Loucy (cell line): Measurements from ENCODE around the gene AQP1.

Experiments used
- H2AFZ ChIP-seq: fragments of 200-600 bp; sonication (generic); 2 replicates; pipeline ENCODE4 v1.6.0; 2016; ENCODE audit warnings: antibody characterized with exemption, mild to moderate bottlenecking, low read length, moderate library complexity
- H3F3A ChIP-seq: fragments of 200-600 bp; 2 replicates; pipeline ENCODE4 v1.6.0; 2016; ENCODE audit warnings: antibody characterized with exemption, low read depth, mild to moderate bottlenecking
- H3K27me3 ChIP-seq: fragments of 200-600 bp; sonication (generic); 2 replicates; pipeline ENCODE4 v1.6.1; 2014; ENCODE audit warnings: low read length, mild to moderate bottlenecking; ENCODE audit not compliant: insufficient read depth, poor library complexity, severe bottlenecking
- H3K36me3 ChIP-seq: fragments of 200-600 bp; sonication (generic); 2 replicates; pipeline ENCODE4 v1.6.1; 2016; ENCODE audit warnings: low read length; ENCODE audit not compliant: insufficient read depth
- H3K4me1 ChIP-seq: fragments of 200-600 bp; sonication (generic); 2 replicates; pipeline ENCODE4 v1.5.1; 2014; ENCODE audit warnings: low read length, mild to moderate bottlenecking; ENCODE audit not compliant: insufficient read depth, poor library complexity, severe bottlenecking
- H3K4me2 ChIP-seq: fragments of 200-600 bp; sonication (generic); 2 replicates; pipeline ENCODE4 v1.6.0; 2014; ENCODE audit warnings: antibody characterized with exemption, low read length, low read depth, mild to moderate bottlenecking; ENCODE audit not compliant: poor library complexity, severe bottlenecking
- H3K4me3 ChIP-seq: fragments of 200-600 bp; sonication (generic); 2 replicates; pipeline ENCODE4 v1.5.1; 2014; ENCODE audit warnings: low read length, mild to moderate bottlenecking, mixed read lengths; ENCODE audit not compliant: poor library complexity, severe bottlenecking
- H3K79me2 ChIP-seq: fragments of 200-600 bp; sonication (generic); 2 replicates; pipeline ENCODE4 v1.6.1; 2014; ENCODE audit warnings: low read length; ENCODE audit not compliant: insufficient read depth
- H3K9ac ChIP-seq: fragments of 200-600 bp; sonication (generic); 2 replicates; pipeline ENCODE4 v1.6.0; 2014; ENCODE audit warnings: mild to moderate bottlenecking, low read depth, low read length, moderate library complexity; ENCODE audit not compliant: poor library complexity, severe bottlenecking
- H3K9me2 ChIP-seq: fragments of 200-600 bp; sonication (generic); replicated peaks from 2 replicates; pipeline ENCODE4 v1.6.1; 2016; ENCODE audit warnings: low read depth, low read length, mixed read lengths
- H3K9me3 ChIP-seq: fragments of 200-600 bp; sonication (generic); 2 replicates; pipeline ENCODE4 v1.6.1; 2014; ENCODE audit warnings: mild to moderate bottlenecking, antibody characterized with exemption, low read length, low read depth; ENCODE audit not compliant: insufficient read depth
- H4K20me1 ChIP-seq: fragments of 200-600 bp; sonication (generic); 2 replicates; pipeline ENCODE4 v1.6.0; 2014; ENCODE audit warnings: antibody characterized with exemption, low read length, mild to moderate bottlenecking; ENCODE audit not compliant: insufficient read depth, poor library complexity, severe bottlenecking
- CTCF ChIP-seq: fragments of 200-600 bp; sonication (generic); conservative IDR thresholded peaks from 2 replicates; pipeline ENCODE4 v1.5.1; 2014; ENCODE audit warnings: mild to moderate bottlenecking, antibody characterized with exemption, low read length
- EZH2phosphoT487 ChIP-seq: fragments of 200-600 bp; IDR thresholded peaks from 2 replicates; pipeline ENCODE4 v1.6.1; 2018; ENCODE audit warnings: antibody characterized with exemption, mild to moderate bottlenecking, moderate library complexity, borderline replicate concordance

The AQP1 gene

DNA sequence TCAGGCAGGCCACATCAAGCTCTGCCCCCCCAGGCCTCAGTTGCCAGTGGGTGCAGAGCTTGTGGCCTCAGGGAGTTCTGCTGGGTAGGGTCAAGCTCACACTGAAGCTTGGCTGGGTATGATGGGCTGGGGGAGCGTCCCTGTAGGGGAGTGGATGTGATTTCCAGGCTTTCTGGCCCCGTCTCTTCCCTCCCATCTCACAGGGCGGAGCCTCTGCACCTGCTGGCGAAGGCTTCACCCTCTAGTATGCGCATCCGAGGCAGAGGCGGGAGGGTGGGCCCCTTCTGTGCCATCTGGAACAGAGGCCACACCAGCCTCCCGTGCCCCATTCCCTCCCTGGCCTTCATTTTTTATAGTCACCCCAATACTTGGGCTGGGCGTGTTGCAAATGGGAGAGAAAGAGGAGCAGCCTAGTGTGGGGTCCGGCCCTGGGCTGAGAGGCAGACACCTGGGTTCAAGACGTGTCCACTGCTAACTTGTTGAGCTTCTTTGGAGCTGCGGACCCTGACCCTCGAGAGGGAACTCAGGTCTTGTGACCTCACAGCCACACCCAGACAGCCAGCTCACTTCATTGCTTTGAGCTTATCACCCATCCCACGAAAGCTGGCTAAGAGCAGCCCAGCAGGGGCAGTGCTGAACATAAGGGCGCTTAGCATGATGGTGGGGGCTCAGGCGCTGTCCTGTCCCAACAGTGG, 2.3 kb downstream of the AQP1 start:
- Histone ChIP-seq H3K4me2 (no peak overlapping the region), H3K27me3 (no peaks in the 10 kb centered on the region), H3K4me1 (no peaks in the 10 kb centered on the region), H3K9me2 (no peaks in the 10 kb centered on the region), H4K20me1 (no peaks in the 10 kb centered on the region), H3K79me2 (no peaks in the 10 kb centered on the region), H3K9me3 (no peaks in the 10 kb centered on the region), H3K4me3 (no peak overlapping the region), H3K36me3 (no peaks in the 10 kb centered on the region), H2AFZ (no peak overlapping the region), H3K9ac (no peak overlapping the region), H3F3A (no peaks in the 10 kb centered on the region)
- TF ChIP-seq EZH2phosphoT487: no peak
- no peak for TF ChIP-seq CTCF

- Histone ChIP-seq H3K9me3 (no peaks in the 10 kb centered on the region), H3K9me2 (no peaks in the 10 kb centered on the region), H4K20me1 (no peaks in the 10 kb centered on the region), H3F3A (no peaks in the 10 kb centered on the region), H3K27me3 (no peaks in the 10 kb centered on the region), H2AFZ (no peak overlapping the region), H3K4me3 (no peak overlapping the region), H3K79me2 (no peaks in the 10 kb centered on the region), H3K9ac (no peak overlapping the region), H3K36me3 (no peaks in the 10 kb centered on the region), H3K4me2 (no peak overlapping the region), H3K4me1 (no peaks in the 10 kb centered on the region)
- TF ChIP-seq CTCF (no peak), EZH2phosphoT487 (no peak)
Measured at GRCh38 chr7:30914596-30914995, 2.9 kb downstream of the AQP1 start.

DNA sequence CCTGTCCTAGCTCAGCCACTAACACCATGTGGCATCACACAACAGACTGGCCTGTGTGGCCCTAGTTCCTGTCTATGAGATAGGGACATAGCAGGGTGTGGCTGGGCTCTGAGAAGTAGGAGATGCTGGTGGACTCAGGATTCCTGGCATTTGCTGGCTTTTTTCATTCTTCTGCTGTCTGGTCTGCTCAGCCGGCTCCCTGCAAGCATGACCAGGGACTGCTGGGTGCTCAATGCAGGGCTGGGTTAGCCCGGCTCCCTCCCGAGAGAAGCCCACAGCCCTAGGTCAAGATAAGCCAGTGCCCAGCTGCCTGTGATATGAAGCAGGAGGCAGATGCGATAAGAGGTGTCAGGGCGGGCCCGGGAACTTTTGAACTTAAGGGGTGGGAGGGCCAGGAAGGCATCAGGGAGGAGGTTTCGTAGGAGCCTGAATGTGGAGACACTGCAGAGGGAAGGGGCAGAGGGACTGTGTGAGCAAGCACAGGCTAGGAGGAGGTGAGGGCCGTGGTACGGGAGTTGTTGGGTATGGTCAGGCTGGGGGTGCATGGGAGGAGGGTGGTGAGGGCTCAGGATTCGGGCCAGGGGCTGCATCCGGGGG, 3.5 kb downstream of the AQP1 start:
- H3K4me3 ChIP-seq: no peak overlapping the region
- H3K79me2 ChIP-seq: no peaks in the 10 kb centered on the region
- H3K36me3 ChIP-seq: no peaks in the 10 kb centered on the region
- H3K9me3 ChIP-seq: no peaks in the 10 kb centered on the region
- no peaks in the 10 kb centered on the region for H3F3A ChIP-seq
- no peaks in the 10 kb centered on the region for H3K9me2 ChIP-seq
- no peak overlapping the region for H2AFZ ChIP-seq
- no peak overlapping the region for H3K9ac ChIP-seq
- H3K27me3 ChIP-seq: no peaks in the 10 kb centered on the region
- H3K4me2 ChIP-seq: no peak overlapping the region
- H4K20me1 ChIP-seq: no peaks in the 10 kb centered on the region
- no peak for TF ChIP-seq CTCF
- no peak for TF ChIP-seq EZH2phosphoT487
- H3K4me1 ChIP-seq: no peaks in the 10 kb centered on the region
